HG02588 (cell line): ENCODE data around the gene FRY.

Source experiments
- ATAC-seq: cut with Tn5 transposase; IDR thresholded peaks from one replicate; pipeline ENCODE4 v1.9.1; 2021; ENCODE audit warnings: mild to moderate bottlenecking, moderate library complexity; ENCODE audit not compliant: unreplicated experiment

FRY gene

DNA sequence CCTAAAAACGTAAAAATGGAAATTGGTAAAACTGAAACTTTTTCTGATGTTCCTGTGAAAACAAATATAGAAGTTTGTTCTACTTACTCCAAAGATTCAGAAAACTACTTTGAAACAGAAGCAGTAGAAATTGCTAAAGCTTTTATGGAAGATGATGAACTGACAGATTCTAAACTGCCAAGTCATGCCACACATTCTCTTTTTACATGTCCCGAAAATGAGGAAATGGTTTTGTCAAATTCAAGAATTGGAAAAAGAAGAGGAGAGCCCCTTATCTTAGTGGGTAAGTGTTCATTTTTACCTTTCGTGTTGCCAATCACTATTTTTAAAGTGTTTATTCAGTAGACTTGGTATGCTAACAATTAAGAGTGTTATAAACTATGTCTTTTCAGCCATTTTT, 309.3 kb downstream of the FRY start:
- no peak for ATAC-seq

DNA sequence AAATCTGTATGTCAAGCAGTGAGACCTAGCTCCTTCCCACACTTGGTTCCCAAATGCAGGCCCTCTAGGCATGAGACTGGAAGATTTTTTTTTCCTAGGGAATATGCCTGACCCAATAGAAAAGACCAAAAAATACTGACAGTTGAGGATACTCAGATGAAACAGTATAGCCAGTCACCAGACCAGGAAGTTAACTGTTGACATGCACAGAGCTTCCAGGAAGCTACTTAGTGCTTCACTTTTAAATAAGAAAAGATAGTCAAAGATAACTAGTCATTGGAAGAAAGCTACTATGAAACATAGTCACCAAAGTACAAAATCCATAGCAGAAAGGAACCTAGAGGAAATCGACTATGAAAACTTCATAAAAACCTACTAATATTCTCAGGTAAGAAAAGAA, 316.1 kb downstream of the FRY start:
- ATAC-seq: no peak
